ENCODE measurements around the gene CORO1C. TPM values are rescaled to one million over a fixed set of nuclear protein-coding genes. Genes with fewer than 3 reads are reported as not detected.
"Not testable (repeated sequence)": the region's sequence is repeated elsewhere in the genome, so short reads cannot be mapped to it uniquely, and the experiment has no call there.

Gene CORO1C
- total RNA-seq, 6 experiments from 2014 or later, result 36.6 to 100 (median 57.5) TPM

DNA sequence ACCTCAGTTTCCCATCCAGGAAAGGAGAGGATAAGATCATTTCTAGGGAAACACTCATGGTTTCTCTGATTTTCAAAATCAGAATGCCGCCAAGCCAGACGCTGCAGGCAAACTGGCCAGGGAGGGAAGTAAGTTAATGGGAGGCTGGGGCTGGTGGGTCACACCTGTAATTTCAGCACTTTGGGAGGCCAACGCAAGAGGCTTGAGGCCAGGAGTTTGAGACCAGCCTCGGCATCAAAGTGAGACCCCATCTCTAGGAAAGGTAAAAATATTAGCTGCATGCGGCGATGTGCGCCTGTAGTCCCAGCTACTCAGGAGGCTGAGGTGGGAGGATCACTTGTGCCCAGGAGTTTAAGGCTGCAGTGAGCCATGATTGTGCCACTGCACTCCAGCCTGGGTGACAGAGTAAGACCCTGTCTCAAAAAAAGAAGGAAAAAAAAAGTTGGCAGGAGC is 98.2 kb downstream of the CORO1C start:
- whole genome bisulfite sequencing (ENCODE audit: insufficient coverage, low coverage, low lambda C conversion rate, missing lambda C conversion rate), result 70% methylated on average over 7 of the region's 7 CpGs
- no peaks in the 10 kb centered on the region for H3K36me3 ChIP-seq
- no peak for DNase-seq
- no peaks in the 10 kb centered on the region for H3K9me3 ChIP-seq
- peak overlapping the region; percentile 44 to 65 (median 47) for H3K27ac ChIP-seq
- peak overlapping the region in 2 of 3 donors; percentile 3 to 30 for H3K4me3 ChIP-seq
- no peak for TF ChIP-seq POLR2A (IDR thresholded peaks at IDR 0.05)
- TF ChIP-seq, protein P1, sequence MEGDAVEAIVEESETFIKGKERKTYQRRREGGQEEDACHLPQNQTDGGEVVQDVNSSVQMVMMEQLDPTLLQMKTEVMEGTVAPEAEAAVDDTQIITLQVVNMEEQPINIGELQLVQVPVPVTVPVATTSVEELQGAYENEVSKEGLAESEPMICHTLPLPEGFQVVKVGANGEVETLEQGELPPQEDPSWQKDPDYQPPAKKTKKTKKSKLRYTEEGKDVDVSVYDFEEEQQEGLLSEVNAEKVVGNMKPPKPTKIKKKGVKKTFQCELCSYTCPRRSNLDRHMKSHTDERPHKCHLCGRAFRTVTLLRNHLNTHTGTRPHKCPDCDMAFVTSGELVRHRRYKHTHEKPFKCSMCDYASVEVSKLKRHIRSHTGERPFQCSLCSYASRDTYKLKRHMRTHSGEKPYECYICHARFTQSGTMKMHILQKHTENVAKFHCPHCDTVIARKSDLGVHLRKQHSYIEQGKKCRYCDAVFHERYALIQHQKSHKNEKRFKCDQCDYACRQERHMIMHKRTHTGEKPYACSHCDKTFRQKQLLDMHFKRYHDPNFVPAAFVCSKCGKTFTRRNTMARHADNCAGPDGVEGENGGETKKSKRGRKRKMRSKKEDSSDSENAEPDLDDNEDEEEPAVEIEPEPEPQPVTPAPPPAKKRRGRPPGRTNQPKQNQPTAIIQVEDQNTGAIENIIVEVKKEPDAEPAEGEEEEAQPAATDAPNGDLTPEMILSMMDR (IDR thresholded peaks at IDR 0.05), result no peak
- ATAC-seq, result no peak
- H3K27me3 ChIP-seq, result no peaks in the 10 kb centered on the region
- intact Hi-C loops (cut with DNase I), result no loop called here
- H3K4me1 ChIP-seq, result no peaks in the 10 kb centered on the region

- H3K4me3 ChIP-seq; H3K27ac ChIP-seq; ATAC-seq; intact Hi-C loops (cut with DNase I); H3K27me3 ChIP-seq; H3K4me1 ChIP-seq; H3K36me3 ChIP-seq; H3K9me3 ChIP-seq; DNase-seq: not testable (repeated sequence)
- WGBS (ENCODE audit: insufficient coverage, low coverage, low lambda C conversion rate, missing lambda C conversion rate), result 62% methylated on average over 4 of the region's 4 CpGs
These were observed 100.1 kb downstream of the CORO1C start for GRCh38 chr12:108631261-108631660.

- DNase-seq, result no peak
- H3K27me3 ChIP-seq, result no peaks in the 10 kb centered on the region
- intact Hi-C loops (cut with DNase I), result no loop called here
- 41% methylated on average over 6 of the region's 9 CpGs for WGBS (ENCODE audit: insufficient coverage, low coverage, low lambda C conversion rate, missing lambda C conversion rate)
- ATAC-seq, result no peak
- H3K4me3 ChIP-seq, result no peak overlapping the region
- TF ChIP-seq, protein P1 (IDR thresholded peaks at IDR 0.05), result no peak
- TF ChIP-seq POLR2A (IDR thresholded peaks at IDR 0.05), result no peak
- no peaks in the 10 kb centered on the region for H3K36me3 ChIP-seq
- no peak overlapping the region for H3K27ac ChIP-seq
- H3K9me3 ChIP-seq, result no peaks in the 10 kb centered on the region
- H3K4me1 ChIP-seq, result no peaks in the 10 kb centered on the region
These were observed 100.7 kb downstream of the CORO1C start for GRCh38 chr12:108630481-108631207.

- no peak overlapping the region for H3K4me3 ChIP-seq
- TF ChIP-seq POLR2A (IDR thresholded peaks at IDR 0.05), result no peak
- TF ChIP-seq, protein P1 (IDR thresholded peaks at IDR 0.05), result no peak
- H3K36me3 ChIP-seq, result no peaks in the 10 kb centered on the region
- H3K27ac ChIP-seq, result peak overlapping the region in 1 of 3 donors; percentile 43
- ATAC-seq (peak in 1 of 4 donors; percentile 36), DNase-seq (peak in 1 of 3 donors; percentile 41)
- intact Hi-C loops (cut with DNase I), result no loop called here
- no peaks in the 10 kb centered on the region for H3K4me1 ChIP-seq
- 55% methylated on average over 4 of the region's 17 CpGs for WGBS (ENCODE audit: insufficient coverage, low coverage, low lambda C conversion rate, missing lambda C conversion rate)
- no peaks in the 10 kb centered on the region for H3K27me3 ChIP-seq
- H3K9me3 ChIP-seq, result no peaks in the 10 kb centered on the region
These were observed 101.4 kb downstream of the CORO1C start for GRCh38 chr12:108629824-108630476.

DNA sequence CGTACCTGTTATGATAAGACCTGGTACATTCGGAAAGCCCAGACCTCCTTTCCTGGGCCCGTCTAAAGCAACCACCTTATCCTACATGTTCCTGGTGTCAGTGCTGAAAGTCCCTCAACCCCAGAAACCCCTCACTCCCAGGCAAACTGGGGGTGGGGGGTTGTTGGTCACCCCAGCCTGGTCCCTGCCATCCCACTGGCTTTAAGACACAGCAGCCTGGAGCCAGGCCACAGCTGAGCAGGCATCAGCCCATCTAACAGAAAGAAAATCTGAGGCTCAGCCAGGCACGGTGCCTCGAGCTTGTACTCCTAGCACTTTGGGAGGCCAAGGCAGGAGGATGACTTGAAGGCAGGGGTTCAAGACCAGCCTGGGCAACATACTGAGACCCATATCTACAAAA is 102.2 kb downstream of the CORO1C start:
- DNase-seq (no peak), ATAC-seq (no peak)
- Histone ChIP-seq H3K9me3 (no peaks in the 10 kb centered on the region), H3K36me3 (no peaks in the 10 kb centered on the region), H3K27me3 (no peaks in the 10 kb centered on the region), H3K27ac (peak overlapping the region in 2 of 3 donors; percentile 33 to 53), H3K4me3 (no peak overlapping the region), H3K4me1 (no peaks in the 10 kb centered on the region)
- 80% methylated on average over 2 of the region's 5 CpGs for WGBS (ENCODE audit: insufficient coverage, low coverage, low lambda C conversion rate, missing lambda C conversion rate)
- intact Hi-C loops (cut with DNase I), result no loop called here
- TF ChIP-seq, protein P1 (IDR thresholded peaks at IDR 0.05), result no peak
- no peak for TF ChIP-seq POLR2A (IDR thresholded peaks at IDR 0.05)

All from right lobe of liver (tissue), 6 donors.